ENCODE measurements around the gene SMG6.

GRCh38 chr17:2213291-2213960, 90.2 kb downstream of the SMG6 start:
- TF ChIP-seq CTCF (IDR thresholded peaks at IDR 0.05) (no peak), POLR2A (IDR thresholded peaks at IDR 0.05) (no peak)

Data from heart left ventricle (tissue), 13 donors.